Heart left ventricle (tissue), 13 donors: Measurements from ENCODE around the gene COP1.

Experiments used
- POLR2A ChIP-seq, 2 donors: fragments of 450-650 bp; IDR thresholded peaks; one replicate each; pipeline ENCODE4 v1.6.1; 2017; ENCODE audit warnings: antibody characterized with exemption in 2 of 2, mild to moderate bottlenecking in 2 of 2, moderate library complexity in 2 of 2
- TF ChIP-seq, protein P1 (sequence below), 12 donors: fragments of 200-600 bp; sonication (generic) in 4 of 12; IDR thresholded peaks; one replicate each; pipeline versions ENCODE4 v1.5.0 to v1.8.0; 2018 to 2022; ENCODE audit warnings: antibody characterized with exemption in 12 of 12, mild to moderate bottlenecking in 5 of 12
- donor health status: ischemic (EF 13 %, LVEDD 7.1; RV severe dilation, severe dysfunction).
- donor health status: DM: no; HTN: yes; CAD: no.
- donor health status: DM: no; HTN: no; CAD: no.
- donor health status: ischemic (EF 25% LVEDD 6.9; RV normal size, moderate dysfunction).
- donor health status: ischemic (EF 25% LVEDD 5.7; RV mildly dilated, moderate dysfunction).
- donor health status: ischemic (EF 35%, LVEDD 5.7; RV mildly dilated, moderate dysfunction).
- donor health status: nonischemic (EF 11% LVEDD 7.7; RV severe dilation, severe dysfunction).
- donor health status: DM: yes; HTN: yes; CAD: no.
- donor health status: PGD.
- donor health status: ischemic (EF 29% LVEDD 5.4; RV normal size, mild dysfunction).
- donor health status: nonischemic (EF 23%, LVEDD 6.1; RV moderate dilation, normal function).

DNA sequence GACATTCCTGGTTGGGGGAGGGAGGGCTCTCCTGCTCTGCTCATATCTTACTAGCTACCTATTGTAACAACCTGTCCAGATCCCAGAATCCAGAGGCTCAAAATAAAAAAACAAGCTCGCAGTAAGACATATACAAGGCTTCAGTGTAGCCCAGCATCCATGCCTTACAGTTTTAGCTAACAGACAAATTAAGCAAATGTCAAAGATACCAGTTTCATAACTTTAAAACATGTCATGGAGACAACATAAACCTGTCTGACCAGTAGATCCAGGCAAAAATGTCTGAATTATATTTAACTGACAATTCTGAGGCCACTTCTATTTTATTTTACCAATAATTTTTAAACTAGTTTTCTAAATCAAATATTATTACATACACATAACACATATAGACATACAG is 295.9 kb downstream of the COP1 start:
- TF ChIP-seq, protein P1, sequence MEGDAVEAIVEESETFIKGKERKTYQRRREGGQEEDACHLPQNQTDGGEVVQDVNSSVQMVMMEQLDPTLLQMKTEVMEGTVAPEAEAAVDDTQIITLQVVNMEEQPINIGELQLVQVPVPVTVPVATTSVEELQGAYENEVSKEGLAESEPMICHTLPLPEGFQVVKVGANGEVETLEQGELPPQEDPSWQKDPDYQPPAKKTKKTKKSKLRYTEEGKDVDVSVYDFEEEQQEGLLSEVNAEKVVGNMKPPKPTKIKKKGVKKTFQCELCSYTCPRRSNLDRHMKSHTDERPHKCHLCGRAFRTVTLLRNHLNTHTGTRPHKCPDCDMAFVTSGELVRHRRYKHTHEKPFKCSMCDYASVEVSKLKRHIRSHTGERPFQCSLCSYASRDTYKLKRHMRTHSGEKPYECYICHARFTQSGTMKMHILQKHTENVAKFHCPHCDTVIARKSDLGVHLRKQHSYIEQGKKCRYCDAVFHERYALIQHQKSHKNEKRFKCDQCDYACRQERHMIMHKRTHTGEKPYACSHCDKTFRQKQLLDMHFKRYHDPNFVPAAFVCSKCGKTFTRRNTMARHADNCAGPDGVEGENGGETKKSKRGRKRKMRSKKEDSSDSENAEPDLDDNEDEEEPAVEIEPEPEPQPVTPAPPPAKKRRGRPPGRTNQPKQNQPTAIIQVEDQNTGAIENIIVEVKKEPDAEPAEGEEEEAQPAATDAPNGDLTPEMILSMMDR (IDR thresholded peaks at IDR 0.05), result no peak
- TF ChIP-seq POLR2A (IDR thresholded peaks at IDR 0.05), result no peak
